HG03439 (cell line): ENCODE measurements around the gene USP17L12.
"Not testable (repeated sequence)": the region's sequence is repeated elsewhere in the genome, so short reads cannot be mapped to it uniquely, and the experiment has no call there.

Experiments
- ATAC-seq: cut with Tn5 transposase; IDR thresholded peaks from one replicate; pipeline ENCODE4 v1.9.1; 2021; ENCODE audit warnings: mild to moderate bottlenecking, moderate library complexity; ENCODE audit not compliant: unreplicated experiment

USP17L12 gene, protein sequence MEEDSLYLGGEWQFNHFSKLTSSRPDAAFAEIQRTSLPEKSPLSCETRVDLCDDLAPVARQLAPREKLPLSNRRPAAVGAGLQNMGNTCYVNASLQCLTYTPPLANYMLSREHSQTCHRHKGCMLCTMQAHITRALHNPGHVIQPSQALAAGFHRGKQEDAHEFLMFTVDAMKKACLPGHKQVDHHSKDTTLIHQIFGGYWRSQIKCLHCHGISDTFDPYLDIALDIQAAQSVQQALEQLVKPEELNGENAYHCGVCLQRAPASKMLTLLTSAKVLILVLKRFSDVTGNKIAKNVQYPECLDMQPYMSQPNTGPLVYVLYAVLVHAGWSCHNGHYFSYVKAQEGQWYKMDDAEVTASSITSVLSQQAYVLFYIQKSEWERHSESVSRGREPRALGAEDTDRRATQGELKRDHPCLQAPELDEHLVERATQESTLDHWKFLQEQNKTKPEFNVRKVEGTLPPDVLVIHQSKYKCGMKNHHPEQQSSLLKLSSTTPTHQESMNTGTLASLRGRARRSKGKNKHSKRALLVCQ

DNA sequence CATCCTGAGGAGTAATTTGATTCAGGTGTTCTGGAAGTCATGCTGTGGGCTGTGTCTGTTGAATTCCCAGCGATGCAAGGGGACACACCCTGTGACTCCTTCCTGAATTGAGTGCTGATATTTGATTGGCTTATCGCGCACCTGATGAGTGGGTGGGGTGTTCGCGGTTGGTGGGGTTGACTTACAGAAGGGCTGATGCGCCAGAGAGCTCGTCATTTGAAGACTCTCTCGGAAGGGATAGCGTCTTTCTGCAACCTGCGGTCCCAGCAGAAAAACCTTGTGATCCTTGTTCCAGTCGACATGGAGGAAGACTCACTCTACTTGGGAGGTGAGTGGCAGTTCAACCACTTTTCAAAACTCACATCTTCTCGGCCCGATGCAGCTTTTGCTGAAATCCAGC is at the start of gene USP17L12:
Gene USP17L12 (plus strand): TSS at position 301 of the 400 bp plus-strand sequence. CDS start 0 bp downstream, at position 301.
- ATAC-seq: not testable (repeated sequence)

DNA sequence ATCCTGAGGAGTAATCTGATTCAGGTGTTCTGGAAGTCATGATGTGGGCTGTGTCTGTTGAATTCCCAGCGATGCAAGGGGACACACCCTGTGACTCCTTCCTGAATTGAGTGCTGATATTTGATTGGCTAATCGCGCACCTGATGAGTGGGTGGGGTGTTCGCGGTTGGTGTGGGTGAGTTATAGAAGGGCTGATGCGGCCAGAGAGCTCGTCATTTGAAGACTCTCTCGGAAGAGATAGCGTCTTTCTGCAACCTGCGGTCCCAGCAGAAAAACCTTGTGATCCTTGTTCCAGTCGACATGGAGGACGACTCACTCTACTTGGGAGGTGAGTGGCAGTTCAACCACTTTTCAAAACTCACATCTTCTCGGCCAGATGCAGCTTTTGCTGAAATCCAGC is 9.6 kb upstream of the USP17L12 start, which contains the start of gene USP17L10:
Gene USP17L10 (plus strand): TSS at position 301 of the 400 bp plus-strand sequence. CDS start 0 bp downstream, at position 301.
- ATAC-seq: not testable (repeated sequence)

DNA sequence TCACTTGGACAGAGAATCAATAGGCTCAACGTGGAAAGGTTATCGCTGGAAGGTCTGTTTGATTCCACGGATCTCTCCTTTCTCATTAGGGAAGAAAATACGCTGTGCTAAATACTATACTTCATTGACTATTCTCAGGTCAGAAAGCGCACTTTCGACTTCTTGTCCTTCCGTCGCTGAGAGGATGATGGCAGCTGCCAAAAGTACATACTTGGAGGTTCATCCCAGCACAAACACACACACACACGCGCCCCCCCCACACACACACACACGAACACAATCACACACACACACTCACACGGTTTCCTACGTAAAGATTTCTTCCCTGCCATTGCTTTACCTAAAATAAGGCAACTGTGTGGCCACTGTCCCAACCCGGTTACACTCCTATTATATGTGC is 5.3 kb upstream of the USP17L12 start:
- not testable (repeated sequence) for ATAC-seq

DNA sequence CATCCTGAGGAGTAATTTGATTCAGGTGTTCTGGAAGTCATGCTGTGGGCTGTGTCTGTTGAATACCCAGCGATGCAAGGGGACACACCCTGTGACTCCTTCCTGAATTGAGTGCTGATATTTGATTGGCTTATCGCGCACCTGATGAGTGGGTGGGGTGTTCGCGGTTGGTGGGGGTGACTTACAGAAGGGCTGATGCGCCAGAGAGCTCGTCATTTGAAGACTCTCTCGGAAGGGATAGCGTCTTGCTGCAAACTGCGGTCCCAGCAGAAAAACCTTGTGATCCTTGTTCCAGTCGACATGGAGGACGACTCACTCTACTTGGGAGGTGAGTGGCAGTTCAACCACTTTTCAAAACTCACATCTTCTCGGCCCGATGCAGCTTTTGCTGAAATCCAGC is 4.8 kb upstream of the USP17L12 start, which contains the start of gene USP17L11:
Gene USP17L11 (plus strand): TSS at position 301 of the 400 bp plus-strand sequence. CDS start 0 bp downstream, at position 301.
- not testable (repeated sequence) for ATAC-seq

DNA sequence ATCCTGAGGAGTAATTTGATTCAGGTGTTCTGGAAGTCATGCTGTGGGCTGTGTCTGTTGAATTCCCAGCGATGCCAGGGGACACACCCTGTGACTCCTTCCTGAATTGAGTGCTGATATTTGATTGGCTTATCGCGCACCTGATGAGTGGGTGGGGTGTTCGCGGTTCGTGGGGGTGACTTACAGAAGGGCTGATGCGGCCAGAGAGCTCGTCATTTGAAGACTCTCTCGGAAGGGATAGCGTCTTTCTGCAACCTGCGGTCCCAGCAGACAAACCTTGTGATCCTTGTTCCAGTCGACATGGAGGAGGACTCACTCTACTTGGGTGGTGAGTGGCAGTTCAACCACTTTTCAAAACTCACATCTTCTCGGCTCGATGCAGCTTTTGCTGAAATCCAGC is 4.6 kb downstream of the USP17L12 start, which contains the start of gene USP17L13:
Gene USP17L13 (plus strand): TSS at position 301 of the 400 bp plus-strand sequence. CDS start 0 bp downstream, at position 301.
- not testable (repeated sequence) for ATAC-seq

DNA sequence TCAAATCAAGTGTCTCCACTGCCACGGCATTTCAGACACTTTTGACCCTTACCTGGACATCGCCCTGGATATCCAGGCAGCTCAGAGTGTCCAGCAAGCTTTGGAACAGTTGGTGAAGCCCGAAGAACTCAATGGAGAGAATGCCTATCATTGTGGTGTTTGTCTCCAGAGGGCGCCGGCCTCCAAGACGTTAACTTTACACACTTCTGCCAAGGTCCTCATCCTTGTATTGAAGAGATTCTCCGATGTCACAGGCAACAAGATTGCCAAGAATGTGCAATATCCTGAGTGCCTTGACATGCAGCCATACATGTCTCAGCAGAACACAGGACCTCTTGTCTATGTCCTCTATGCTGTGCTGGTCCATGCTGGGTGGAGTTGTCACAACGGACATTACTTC is 10.3 kb downstream of the USP17L12 start:
- ATAC-seq: not testable (repeated sequence)

DNA sequence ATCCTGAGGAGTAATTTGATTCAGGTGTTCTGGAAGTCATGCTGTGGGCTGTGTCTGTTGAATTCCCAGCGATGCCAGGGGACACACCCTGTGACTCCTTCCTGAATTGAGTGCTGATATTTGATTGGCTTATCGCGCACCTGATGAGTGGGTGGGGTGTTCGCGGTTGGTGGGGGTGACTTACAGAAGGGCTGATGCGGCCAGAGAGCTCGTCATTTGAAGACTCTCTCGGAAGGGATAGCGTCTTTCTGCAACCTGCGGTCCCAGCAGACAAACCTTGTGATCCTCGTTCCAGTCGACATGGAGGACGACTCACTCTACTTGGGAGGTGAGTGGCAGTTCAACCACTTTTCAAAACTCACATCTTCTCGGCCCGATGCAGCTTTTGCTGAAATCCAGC is 14.1 kb downstream of the USP17L12 start, which contains the start of gene USP17L15:
Gene USP17L15 (plus strand): TSS at position 301 of the 400 bp plus-strand sequence. CDS start 0 bp downstream, at position 301.
- not testable (repeated sequence) for ATAC-seq

DNA sequence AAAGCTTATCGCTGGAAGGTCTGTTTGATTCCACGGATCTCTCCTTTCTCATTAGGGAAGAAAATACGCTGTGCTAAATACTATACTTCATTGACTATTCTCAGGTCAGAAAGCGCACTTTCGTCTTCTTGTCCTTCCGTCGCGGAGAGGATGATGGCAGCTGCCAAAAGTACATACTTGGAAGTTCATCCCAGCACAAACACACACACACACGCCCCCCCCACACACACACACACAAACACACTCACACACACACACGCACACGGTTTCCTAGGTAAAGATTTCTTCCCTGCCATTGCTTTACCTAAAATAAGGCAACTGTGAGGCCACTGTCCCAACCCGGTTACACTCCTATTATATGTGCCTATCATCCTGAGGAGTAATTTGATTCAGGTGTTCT is 18.5 kb downstream of the USP17L12 start:
- ATAC-seq: not testable (repeated sequence)

DNA sequence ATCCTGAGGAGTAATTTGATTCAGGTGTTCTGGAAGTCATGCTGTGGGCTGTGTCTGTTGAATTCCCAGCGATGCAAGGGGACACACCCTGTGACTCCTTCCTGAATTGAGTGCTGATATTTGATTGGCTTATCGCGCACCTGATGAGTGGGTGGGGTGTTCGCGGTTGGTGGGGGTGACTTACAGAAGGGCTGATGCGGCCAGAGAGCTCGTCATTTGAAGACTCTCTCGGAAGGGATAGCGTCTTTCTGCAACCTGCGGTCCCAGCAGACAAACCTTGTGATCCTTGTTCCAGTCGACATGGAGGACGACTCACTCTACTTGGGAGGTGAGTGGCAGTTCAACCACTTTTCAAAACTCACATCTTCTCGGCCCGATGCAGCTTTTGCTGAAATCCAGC is 23.6 kb downstream of the USP17L12 start, which contains the start of gene USP17L17:
Gene USP17L17 (plus strand): TSS at position 301 of the 400 bp plus-strand sequence. CDS start 0 bp downstream, at position 301.
- not testable (repeated sequence) for ATAC-seq

DNA sequence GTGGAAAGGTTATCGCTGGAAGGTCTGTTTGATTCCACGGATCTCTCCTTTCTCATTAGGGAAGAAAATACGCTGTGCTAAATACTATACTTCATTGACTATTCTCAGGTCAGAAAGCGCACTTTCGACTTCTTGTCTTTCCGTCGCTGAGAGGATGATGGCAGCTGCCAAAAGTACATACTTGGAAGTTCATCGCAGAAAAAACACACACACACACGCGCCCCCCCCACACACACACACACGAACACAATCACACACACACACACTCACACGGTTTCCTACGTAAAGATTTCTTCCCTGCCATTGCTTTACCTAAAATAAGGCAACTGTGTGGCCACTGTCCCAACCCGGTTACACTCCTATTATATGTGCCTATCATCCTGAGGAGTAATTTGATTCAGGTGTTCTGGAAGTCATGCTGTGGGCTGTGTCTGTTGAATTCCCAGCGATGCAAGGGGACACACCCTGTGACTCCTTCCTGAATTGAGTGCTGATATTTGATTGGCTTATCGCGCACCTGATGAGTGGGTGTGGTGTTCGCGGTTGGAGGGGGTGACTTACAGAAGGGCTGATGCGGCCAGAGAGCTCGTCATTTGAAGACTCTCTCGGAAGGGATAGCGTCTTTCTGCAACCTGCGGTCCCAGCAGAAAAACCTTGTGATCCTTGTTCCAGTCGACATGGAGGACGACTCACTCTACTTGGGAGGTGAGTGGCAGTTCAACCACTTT is 28.2 kb downstream of the USP17L12 start, which contains the start of gene USP17L18:
Gene USP17L18 (plus strand): TSS at position 678 of the 728 bp plus-strand sequence. CDS start 0 bp downstream, at position 678.
- not testable (repeated sequence) for ATAC-seq

DNA sequence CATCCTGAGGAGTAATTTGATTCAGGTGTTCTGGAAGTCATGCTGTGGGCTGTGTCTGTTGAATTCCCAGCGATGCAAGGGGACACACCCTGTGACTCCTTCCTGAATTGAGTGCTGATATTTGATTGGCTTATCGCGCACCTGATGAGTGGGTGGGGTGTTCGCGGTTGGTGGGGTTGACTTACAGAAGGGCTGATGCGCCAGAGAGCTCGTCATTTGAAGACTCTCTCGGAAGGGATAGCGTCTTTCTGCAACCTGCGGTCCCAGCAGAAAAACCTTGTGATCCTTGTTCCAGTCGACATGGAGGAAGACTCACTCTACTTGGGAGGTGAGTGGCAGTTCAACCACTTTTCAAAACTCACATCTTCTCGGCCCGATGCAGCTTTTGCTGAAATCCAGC is 33.1 kb downstream of the USP17L12 start, which contains the start of gene USP17L19:
Gene USP17L19 (plus strand): TSS at position 301 of the 400 bp plus-strand sequence. CDS start 0 bp downstream, at position 301.
- not testable (repeated sequence) for ATAC-seq

DNA sequence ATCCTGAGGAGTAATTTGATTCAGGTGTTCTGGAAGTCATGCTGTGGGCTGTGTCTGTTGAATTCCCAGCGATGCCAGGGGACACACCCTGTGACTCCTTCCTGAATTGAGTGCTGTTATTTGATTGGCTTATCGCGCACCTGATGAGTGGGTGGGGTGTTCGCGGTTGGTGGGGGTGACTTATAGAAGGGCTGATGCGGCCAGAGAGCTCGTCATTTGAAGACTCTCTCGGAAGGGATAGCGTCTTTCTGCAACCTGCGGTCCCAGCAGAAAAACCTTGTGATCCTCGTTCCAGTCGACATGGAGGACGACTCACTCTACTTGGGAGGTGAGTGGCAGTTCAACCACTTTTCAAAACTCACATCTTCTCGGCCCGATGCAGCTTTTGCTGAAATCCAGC is 37.9 kb downstream of the USP17L12 start, which contains the start of gene USP17L20:
Gene USP17L20 (plus strand): TSS at position 301 of the 400 bp plus-strand sequence. CDS start 0 bp downstream, at position 301.
- not testable (repeated sequence) for ATAC-seq

DNA sequence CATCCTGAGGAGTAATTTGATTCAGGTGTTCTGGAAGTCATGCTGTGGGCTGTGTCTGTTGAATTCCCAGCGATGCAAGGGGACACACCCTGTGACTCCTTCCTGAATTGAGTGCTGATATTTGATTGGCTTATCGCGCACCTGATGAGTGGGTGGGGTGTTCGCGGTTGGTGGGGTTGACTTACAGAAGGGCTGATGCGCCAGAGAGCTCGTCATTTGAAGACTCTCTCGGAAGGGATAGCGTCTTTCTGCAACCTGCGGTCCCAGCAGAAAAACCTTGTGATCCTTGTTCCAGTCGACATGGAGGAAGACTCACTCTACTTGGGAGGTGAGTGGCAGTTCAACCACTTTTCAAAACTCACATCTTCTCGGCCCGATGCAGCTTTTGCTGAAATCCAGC is 42.6 kb downstream of the USP17L12 start, which contains the start of gene USP17L21:
Gene USP17L21 (plus strand): TSS at position 301 of the 400 bp plus-strand sequence. CDS start 0 bp downstream, at position 301.
- ATAC-seq: not testable (repeated sequence)

DNA sequence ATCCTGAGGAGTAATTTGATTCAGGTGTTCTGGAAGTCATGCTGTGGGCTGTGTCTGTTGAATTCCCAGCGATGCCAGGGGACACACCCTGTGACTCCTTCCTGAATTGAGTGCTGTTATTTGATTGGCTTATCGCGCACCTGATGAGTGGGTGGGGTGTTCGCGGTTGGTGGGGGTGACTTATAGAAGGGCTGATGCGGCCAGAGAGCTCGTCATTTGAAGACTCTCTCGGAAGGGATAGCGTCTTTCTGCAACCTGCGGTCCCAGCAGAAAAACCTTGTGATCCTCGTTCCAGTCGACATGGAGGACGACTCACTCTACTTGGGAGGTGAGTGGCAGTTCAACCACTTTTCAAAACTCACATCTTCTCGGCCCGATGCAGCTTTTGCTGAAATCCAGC is 47.4 kb downstream of the USP17L12 start, which contains the start of gene USP17L22:
Gene USP17L22 (plus strand): TSS at position 301 of the 400 bp plus-strand sequence. CDS start 0 bp downstream, at position 301.
- ATAC-seq: not testable (repeated sequence)
